HEK293T (cell line): Measurements from ENCODE around the gene HNRNPAB.

Source experiments
- ARNT ChIP-seq: fragments of 450-650 bp; IDR thresholded peaks from 2 replicates; pipeline ENCODE4 v1.6.1; 2017; ENCODE audit warnings: mild to moderate bottlenecking
- BHLHE40 ChIP-seq: fragments of 450-650 bp; IDR thresholded peaks from 2 replicates; pipeline ENCODE4 v1.6.1; 2016; ENCODE audit warnings: mild to moderate bottlenecking, moderate library complexity, borderline replicate concordance
- FOXK2 ChIP-seq: fragments of 450-650 bp; IDR thresholded peaks from 2 replicates; pipeline ENCODE4 v1.6.1; 2016; ENCODE audit warnings: mild to moderate bottlenecking
- HDGF ChIP-seq: fragments of 450-650 bp; IDR thresholded peaks from 2 replicates; pipeline ENCODE4 v1.6.1; 2017; ENCODE audit warnings: antibody characterized with exemption, borderline replicate concordance
- L3MBTL2 ChIP-seq: fragments of 450-650 bp; conservative IDR thresholded peaks from 2 replicates; pipeline ENCODE4 v1.6.1; 2016; ENCODE audit warnings: mild to moderate bottlenecking
- NFRKB ChIP-seq: fragments of 450-650 bp; IDR thresholded peaks from 2 replicates; pipeline ENCODE4 v1.6.1; 2016; ENCODE audit warnings: mild to moderate bottlenecking, moderate library complexity
- SP1 ChIP-seq: fragments of 450-650 bp; IDR thresholded peaks from 2 replicates; pipeline ENCODE4 v1.6.1; 2017
- SUZ12 ChIP-seq: fragments of 450-650 bp; IDR thresholded peaks from 2 replicates; pipeline ENCODE4 v1.6.1; 2016; ENCODE audit warnings: mild to moderate bottlenecking
- TARDBP ChIP-seq: fragments of 450-650 bp; IDR thresholded peaks from 2 replicates; pipeline ENCODE4 v1.6.1; 2016

DNA sequence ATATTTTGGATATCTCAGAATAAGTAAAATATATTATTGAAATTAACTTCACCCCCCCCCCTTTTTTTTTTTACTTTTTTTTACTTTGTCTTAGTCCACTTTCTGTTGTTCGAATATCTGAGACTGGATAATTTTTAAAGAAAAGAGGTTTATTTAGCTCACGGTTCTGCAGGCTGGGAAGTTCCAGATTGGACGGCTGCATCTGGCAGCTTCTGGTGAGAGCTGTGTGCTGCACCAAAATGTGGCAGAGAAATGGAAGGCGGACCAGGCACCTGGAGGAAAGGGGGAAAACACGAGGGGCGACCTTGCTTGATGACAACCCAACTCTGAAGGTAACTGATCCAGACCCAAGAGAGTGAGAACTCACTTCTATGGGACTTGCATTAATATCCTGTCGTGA is 11.5 kb upstream of the HNRNPAB start:
- TF ChIP-seq TARDBP (no peak), ARNT (no peak), SUZ12 (no peak), SP1 (no peak), BHLHE40 (no peak), L3MBTL2 (no peak), HDGF (no peak), NFRKB (no peak), FOXK2 (no peak)
